Measurements from ENCODE around the gene POLG2.

POLG2 gene

DNA sequence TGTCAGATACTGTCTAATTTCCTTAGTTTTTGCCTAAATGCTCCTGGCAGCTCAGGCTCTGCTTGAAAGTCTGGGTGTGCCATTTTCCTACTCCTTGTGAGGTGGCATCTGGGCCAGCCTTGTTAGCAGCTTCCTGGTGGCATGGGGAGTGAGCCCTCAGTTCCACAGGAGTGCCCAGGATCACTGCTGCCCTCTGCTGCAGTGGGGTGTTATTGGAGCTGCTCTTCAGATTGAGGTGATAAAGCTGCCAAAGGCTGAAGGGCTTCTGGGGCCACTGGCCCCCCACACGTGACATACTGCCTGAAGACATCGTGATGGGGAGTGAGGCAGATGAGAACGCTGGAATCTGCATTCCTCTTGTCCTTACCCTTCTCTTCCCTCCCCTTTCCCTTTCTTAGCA lies 37.3 kb upstream of the POLG2 start:
- no peak for DNase-seq (ENCODE audit: low read depth, low spot score)
- Histone ChIP-seq H3K4me3 (ENCODE audit: insufficient read length, low read depth) (no peak overlapping the region), H3K27me3 (ENCODE audit: insufficient read depth, insufficient read length) (no peaks in the 10 kb centered on the region), H3K9me3 (ENCODE audit: insufficient read depth, low read length) (no peaks in the 10 kb centered on the region), H3K9ac (ENCODE audit: insufficient read length, low read depth) (no peak overlapping the region), H3K36me3 (ENCODE audit: insufficient read depth, insufficient read length, low read length) (peaks cover 98% of the 10 kb centered on the region), H3K4me1 (ENCODE audit: insufficient read depth, insufficient read length) (no peaks in the 10 kb centered on the region)
- TF ChIP-seq SUZ12 (IDR thresholded peaks at IDR 0.05; ENCODE audit: extremely low read depth, insufficient read depth, insufficient read length) (no peak), YY1 (IDR thresholded peaks at IDR 0.05; ENCODE audit: insufficient read depth, insufficient read length) (no peak), ZNF274 (IDR thresholded peaks at IDR 0.05; ENCODE audit: low read depth, low read length) (no peak)

DNA sequence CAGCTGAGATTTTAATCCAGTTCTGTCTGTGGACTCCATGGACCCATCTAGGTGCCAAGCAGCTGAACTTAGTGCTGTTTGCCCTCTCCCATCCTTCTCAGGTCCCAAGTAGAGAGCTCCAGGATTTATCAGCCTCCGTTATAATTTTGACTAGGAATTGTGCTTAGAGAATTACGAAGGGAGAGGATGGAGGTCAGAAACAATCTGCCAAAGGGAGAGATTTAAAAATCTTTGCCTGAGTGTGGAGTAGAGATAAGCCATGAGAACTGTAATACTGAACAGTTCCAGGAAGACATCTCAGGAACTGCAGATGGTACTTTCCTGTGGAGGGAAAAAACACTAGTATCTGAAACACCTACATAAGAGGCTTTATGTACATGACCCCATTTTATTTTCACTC lies 36.9 kb upstream of the POLG2 start:
- no peaks in the 10 kb centered on the region for H3K27me3 ChIP-seq (ENCODE audit: insufficient read depth, insufficient read length)
- no peaks in the 10 kb centered on the region for H3K9me3 ChIP-seq (ENCODE audit: insufficient read depth, low read length)
- DNase-seq (ENCODE audit: low read depth, low spot score) = no peak
- H3K4me1 ChIP-seq (ENCODE audit: insufficient read depth, insufficient read length) = no peaks in the 10 kb centered on the region
- H3K36me3 ChIP-seq (ENCODE audit: insufficient read depth, insufficient read length, low read length) = peaks cover 98% of the 10 kb centered on the region
- TF ChIP-seq SUZ12 (IDR thresholded peaks at IDR 0.05; ENCODE audit: extremely low read depth, insufficient read depth, insufficient read length) = no peak
- no peak for TF ChIP-seq ZNF274 (IDR thresholded peaks at IDR 0.05; ENCODE audit: low read depth, low read length)
- no peak for TF ChIP-seq YY1 (IDR thresholded peaks at IDR 0.05; ENCODE audit: insufficient read depth, insufficient read length)
- H3K9ac ChIP-seq (ENCODE audit: insufficient read length, low read depth) = no peak overlapping the region
- no peak overlapping the region for H3K4me3 ChIP-seq (ENCODE audit: insufficient read length, low read depth)

DNA sequence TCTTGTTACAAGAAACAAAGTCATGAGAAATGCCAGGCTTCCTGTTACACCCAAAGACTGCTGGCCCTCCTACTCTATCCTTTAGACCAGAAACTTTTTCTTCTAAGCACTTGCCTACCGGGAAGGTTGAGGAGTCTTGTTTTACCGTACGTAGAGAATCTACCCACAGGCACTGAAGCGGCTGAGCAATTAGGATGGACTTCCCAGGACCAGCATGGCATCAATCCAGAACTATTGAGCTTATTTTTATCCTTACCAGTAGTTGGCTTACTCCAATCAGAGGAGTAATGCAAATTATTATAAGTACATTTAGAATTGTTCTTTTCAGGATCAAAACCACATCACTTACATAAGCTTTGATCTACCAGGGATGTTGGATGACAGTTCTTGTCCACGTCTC lies 35.6 kb upstream of the POLG2 start:
- no peaks in the 10 kb centered on the region for H3K9me3 ChIP-seq (ENCODE audit: insufficient read depth, low read length)
- no peaks in the 10 kb centered on the region for H3K27me3 ChIP-seq (ENCODE audit: insufficient read depth, insufficient read length)
- H3K9ac ChIP-seq (ENCODE audit: insufficient read length, low read depth) = no peak overlapping the region
- TF ChIP-seq ZNF274 (IDR thresholded peaks at IDR 0.05; ENCODE audit: low read depth, low read length) (no peak), SUZ12 (IDR thresholded peaks at IDR 0.05; ENCODE audit: extremely low read depth, insufficient read depth, insufficient read length) (no peak), YY1 (IDR thresholded peaks at IDR 0.05; ENCODE audit: insufficient read depth, insufficient read length) (no peak)
- DNase-seq (ENCODE audit: low read depth, low spot score) = no peak
- no peaks in the 10 kb centered on the region for H3K4me1 ChIP-seq (ENCODE audit: insufficient read depth, insufficient read length)
- H3K4me3 ChIP-seq (ENCODE audit: insufficient read length, low read depth) = no peak overlapping the region
- H3K36me3 ChIP-seq (ENCODE audit: insufficient read depth, insufficient read length, low read length) = peaks cover 99% of the 10 kb centered on the region

DNA sequence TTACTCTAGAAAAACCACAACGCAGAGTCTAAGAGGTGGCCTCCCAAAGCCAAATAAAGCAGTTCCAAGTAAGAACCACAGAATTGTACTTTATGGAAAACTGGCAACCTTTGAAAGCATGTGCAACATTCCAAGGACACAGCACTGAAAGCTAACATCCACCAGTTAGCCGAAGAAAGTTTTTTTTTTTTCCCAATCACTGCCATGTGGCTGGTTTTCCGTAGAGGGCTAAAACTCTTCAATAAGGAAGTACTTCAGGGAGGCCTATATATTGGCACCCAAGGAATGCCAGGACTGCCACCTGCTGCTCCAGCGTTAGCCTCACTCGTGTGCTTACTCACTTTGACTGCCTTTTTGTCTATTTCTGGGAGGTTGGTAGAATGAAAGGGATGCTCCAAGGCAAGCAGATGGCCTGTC lies 35.1 kb upstream of the POLG2 start:
- H3K36me3 ChIP-seq (ENCODE audit: insufficient read depth, insufficient read length, low read length) = peaks cover 99% of the 10 kb centered on the region
- H3K9ac ChIP-seq (ENCODE audit: insufficient read length, low read depth) = no peak overlapping the region
- H3K4me1 ChIP-seq (ENCODE audit: insufficient read depth, insufficient read length) = no peaks in the 10 kb centered on the region
- H3K4me3 ChIP-seq (ENCODE audit: insufficient read length, low read depth) = no peak overlapping the region
- DNase-seq (ENCODE audit: low read depth, low spot score) = no peak
- H3K9me3 ChIP-seq (ENCODE audit: insufficient read depth, low read length) = no peaks in the 10 kb centered on the region
- no peaks in the 10 kb centered on the region for H3K27me3 ChIP-seq (ENCODE audit: insufficient read depth, insufficient read length)
- TF ChIP-seq SUZ12 (IDR thresholded peaks at IDR 0.05; ENCODE audit: extremely low read depth, insufficient read depth, insufficient read length) (no peak), YY1 (IDR thresholded peaks at IDR 0.05; ENCODE audit: insufficient read depth, insufficient read length) (no peak), ZNF274 (IDR thresholded peaks at IDR 0.05; ENCODE audit: low read depth, low read length) (no peak)

DNA sequence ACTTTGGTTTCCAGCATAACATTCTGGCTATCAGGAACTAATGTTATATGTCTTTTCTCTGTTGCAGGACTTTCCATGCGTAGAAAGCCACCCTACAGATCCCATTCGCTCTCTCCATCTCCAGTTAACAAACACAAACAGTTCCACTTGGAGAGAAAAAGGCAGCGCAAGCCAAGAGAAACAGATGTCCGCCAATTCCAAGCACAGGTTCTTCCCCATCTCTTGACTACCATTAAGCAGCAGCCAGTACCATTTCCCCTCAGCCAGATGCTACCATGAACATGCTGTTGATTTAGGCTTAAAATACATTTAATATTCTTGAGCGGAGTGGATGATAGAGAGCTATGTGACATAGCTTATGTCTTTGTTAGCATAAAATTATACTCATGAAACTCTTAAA lies 32.4 kb upstream of the POLG2 start:
- Histone ChIP-seq H3K9ac (ENCODE audit: insufficient read length, low read depth) (no peak overlapping the region), H3K4me1 (ENCODE audit: insufficient read depth, insufficient read length) (no peaks in the 10 kb centered on the region), H3K27me3 (ENCODE audit: insufficient read depth, insufficient read length) (no peaks in the 10 kb centered on the region), H3K9me3 (ENCODE audit: insufficient read depth, low read length) (no peaks in the 10 kb centered on the region), H3K4me3 (ENCODE audit: insufficient read length, low read depth) (no peak overlapping the region), H3K36me3 (ENCODE audit: insufficient read depth, insufficient read length, low read length) (peaks cover 96% of the 10 kb centered on the region)
- no peak for TF ChIP-seq YY1 (IDR thresholded peaks at IDR 0.05; ENCODE audit: insufficient read depth, insufficient read length)
- TF ChIP-seq SUZ12 (IDR thresholded peaks at IDR 0.05; ENCODE audit: extremely low read depth, insufficient read depth, insufficient read length) = no peak
- TF ChIP-seq ZNF274 (IDR thresholded peaks at IDR 0.05; ENCODE audit: low read depth, low read length) = no peak
- no peak for DNase-seq (ENCODE audit: low read depth, low spot score)

DNA sequence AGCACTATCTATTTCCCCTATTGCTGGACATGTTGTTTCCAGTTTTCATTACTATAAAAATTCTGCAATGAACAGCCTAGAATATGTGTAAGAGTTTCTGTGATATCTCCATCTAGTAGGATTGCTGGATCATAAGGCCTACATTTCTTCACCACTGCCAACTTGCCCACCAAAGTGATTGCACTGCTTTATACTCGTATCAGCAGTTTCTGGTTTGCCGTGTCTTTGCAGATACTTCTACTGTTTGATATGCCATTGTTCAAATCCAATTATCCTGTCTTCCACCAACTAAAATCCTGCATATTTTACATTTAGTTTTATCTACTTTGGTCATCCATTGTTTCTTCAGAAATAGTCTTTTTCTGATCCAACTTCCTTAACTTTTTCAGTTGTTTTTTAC lies 31.1 kb upstream of the POLG2 start:
- no peaks in the 10 kb centered on the region for H3K4me1 ChIP-seq (ENCODE audit: insufficient read depth, insufficient read length)
- no peak overlapping the region for H3K9ac ChIP-seq (ENCODE audit: insufficient read length, low read depth)
- no peak for DNase-seq (ENCODE audit: low read depth, low spot score)
- H3K27me3 ChIP-seq (ENCODE audit: insufficient read depth, insufficient read length) = no peaks in the 10 kb centered on the region
- H3K9me3 ChIP-seq (ENCODE audit: insufficient read depth, low read length) = no peaks in the 10 kb centered on the region
- no peak overlapping the region for H3K4me3 ChIP-seq (ENCODE audit: insufficient read length, low read depth)
- H3K36me3 ChIP-seq (ENCODE audit: insufficient read depth, insufficient read length, low read length) = peaks cover 94% of the 10 kb centered on the region
- TF ChIP-seq YY1 (IDR thresholded peaks at IDR 0.05; ENCODE audit: insufficient read depth, insufficient read length) = no peak
- TF ChIP-seq ZNF274 (IDR thresholded peaks at IDR 0.05; ENCODE audit: low read depth, low read length) = no peak
- no peak for TF ChIP-seq SUZ12 (IDR thresholded peaks at IDR 0.05; ENCODE audit: extremely low read depth, insufficient read depth, insufficient read length)

DNA sequence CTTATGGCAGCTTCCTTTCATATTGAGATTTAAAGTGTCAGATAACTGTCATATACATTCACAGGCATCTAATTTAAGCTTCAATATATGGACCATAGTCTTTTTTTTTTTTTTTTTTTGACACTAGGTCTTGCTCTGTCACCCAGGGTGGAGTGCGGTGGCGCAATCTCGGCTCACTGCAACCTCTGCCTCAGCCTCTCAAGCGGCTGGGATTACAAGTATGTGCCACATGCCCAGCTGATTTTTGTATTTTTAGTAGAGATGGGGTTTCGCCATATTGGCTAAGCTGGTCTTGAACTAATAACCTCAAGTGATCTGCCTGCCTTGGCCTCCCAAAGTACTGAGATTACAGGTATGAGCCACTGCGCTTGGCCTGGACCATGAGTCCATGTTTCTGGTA lies 23.5 kb upstream of the POLG2 start:
- Histone ChIP-seq H3K36me3 (ENCODE audit: insufficient read depth, insufficient read length, low read length) (peaks cover 91% of the 10 kb centered on the region), H3K9ac (ENCODE audit: insufficient read length, low read depth) (no peak overlapping the region), H3K27me3 (ENCODE audit: insufficient read depth, insufficient read length) (no peaks in the 10 kb centered on the region), H3K4me1 (ENCODE audit: insufficient read depth, insufficient read length) (no peaks in the 10 kb centered on the region), H3K4me3 (ENCODE audit: insufficient read length, low read depth) (no peak overlapping the region), H3K9me3 (ENCODE audit: insufficient read depth, low read length) (no peaks in the 10 kb centered on the region)
- no peak for DNase-seq (ENCODE audit: low read depth, low spot score)
- TF ChIP-seq SUZ12 (IDR thresholded peaks at IDR 0.05; ENCODE audit: extremely low read depth, insufficient read depth, insufficient read length) (no peak), YY1 (IDR thresholded peaks at IDR 0.05; ENCODE audit: insufficient read depth, insufficient read length) (no peak), ZNF274 (IDR thresholded peaks at IDR 0.05; ENCODE audit: low read depth, low read length) (no peak)

DNA sequence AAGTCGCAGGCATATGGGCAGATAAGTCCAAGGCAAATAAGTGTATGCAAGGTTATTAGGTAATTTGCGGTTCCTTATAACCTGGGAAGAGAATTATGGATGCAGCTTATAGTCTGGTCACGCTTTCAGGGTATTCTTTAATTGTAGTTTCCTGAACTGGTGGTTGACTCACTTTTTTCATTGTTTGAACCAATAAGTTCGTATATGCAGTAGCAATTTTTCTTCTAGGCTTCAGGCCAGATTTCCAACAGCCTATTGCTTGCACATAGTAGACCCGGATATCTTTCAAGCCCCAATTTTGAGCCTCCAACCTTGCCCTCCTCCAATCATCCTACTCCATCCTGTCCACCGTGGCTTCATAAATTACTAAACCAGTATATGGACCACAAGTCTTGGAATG lies 22.7 kb upstream of the POLG2 start:
- H3K4me1 ChIP-seq (ENCODE audit: insufficient read depth, insufficient read length) = no peaks in the 10 kb centered on the region
- H3K36me3 ChIP-seq (ENCODE audit: insufficient read depth, insufficient read length, low read length) = peaks cover 92% of the 10 kb centered on the region

More for the DNA sequence above, 22.7 kb upstream of the POLG2 start:
- no peaks in the 10 kb centered on the region for H3K27me3 ChIP-seq (ENCODE audit: insufficient read depth, insufficient read length)
- TF ChIP-seq YY1 (IDR thresholded peaks at IDR 0.05; ENCODE audit: insufficient read depth, insufficient read length) = no peak
- TF ChIP-seq ZNF274 (IDR thresholded peaks at IDR 0.05; ENCODE audit: low read depth, low read length) = no peak
- no peak for TF ChIP-seq SUZ12 (IDR thresholded peaks at IDR 0.05; ENCODE audit: extremely low read depth, insufficient read depth, insufficient read length)
- DNase-seq (ENCODE audit: low read depth, low spot score) = no peak
- H3K9ac ChIP-seq (ENCODE audit: insufficient read length, low read depth) = no peak overlapping the region
- H3K9me3 ChIP-seq (ENCODE audit: insufficient read depth, low read length) = no peaks in the 10 kb centered on the region
- H3K4me3 ChIP-seq (ENCODE audit: insufficient read length, low read depth) = no peak overlapping the region

Data from NT2/D1 (cell line).